Measurements from ENCODE around the gene IGSF5.

The IGSF5 gene

DNA sequence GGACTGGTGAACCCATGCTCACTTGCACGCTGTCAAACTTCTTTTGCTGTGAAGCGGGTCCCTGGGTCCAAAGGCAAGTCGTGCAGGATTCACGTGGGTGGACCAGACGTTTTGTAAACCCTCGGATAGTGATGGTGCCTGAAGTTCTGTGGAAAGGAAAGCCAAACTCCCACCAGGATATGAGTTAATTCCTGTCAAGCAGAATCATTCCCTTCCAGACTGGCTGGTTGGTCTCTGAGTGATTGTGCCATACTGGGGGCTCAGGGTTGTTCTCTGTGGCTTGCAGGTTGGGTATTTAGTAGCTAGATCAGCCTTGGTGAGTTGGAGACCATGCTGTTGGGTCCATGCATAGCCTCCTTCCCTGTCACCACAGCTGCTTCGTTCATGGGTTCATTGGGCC lies 32.7 kb upstream of the IGSF5 start:
- Histone ChIP-seq H3K4me3 (ENCODE audit: low read depth, low read length) (no peak overlapping the region), H3K27ac (ENCODE audit: extremely low read depth, low read depth, low read length) (no peak overlapping the region), H3K36me3 (ENCODE audit: control insufficient read depth in 2 of 2, insufficient read depth in 1 of 2, low read length in 2 of 2) (no peaks in the 10 kb centered on the region), H3K4me1 (ENCODE audit: control insufficient read depth, insufficient read depth, low read length) (no peaks in the 10 kb centered on the region), H3K9me3 (ENCODE audit: control insufficient read depth, insufficient read depth, low read depth, low read length) (no peaks in the 10 kb centered on the region)
- CTCF ChIA-PET: interaction anchor here (0.6 to 9.0 kb wide), 3 partner anchors 22 to 194 kb away, joined by 3 to 172 read pairs (median 3); no protein-coding TSS in a partner anchor
- TF ChIP-seq ZNF140 (tag by site-specific recombination; IDR thresholded peaks at IDR 0.05) (no peak), ZNF239 (tag by site-specific recombination; IDR thresholded peaks at IDR 0.05) (no peak), ZNF654 (tag by site-specific recombination; IDR thresholded peaks at IDR 0.05; ENCODE audit: low read depth) (no peak), ZNF768 (tag by site-specific recombination; IDR thresholded peaks at IDR 0.05) (no peak), ZNF157 (tag by site-specific recombination; IDR thresholded peaks at IDR 0.05) (no peak), ZNF747 (tag by site-specific recombination; IDR thresholded peaks at IDR 0.05) (no peak), ZNF266 (tag by site-specific recombination; IDR thresholded peaks at IDR 0.05; ENCODE audit: low read depth) (no peak), EGR2 (tag by site-specific recombination; IDR thresholded peaks at IDR 0.05; ENCODE audit: low read depth) (no peak), ZNF530 (tag by site-specific recombination; IDR thresholded peaks at IDR 0.05; ENCODE audit: low read depth) (no peak), ZNF843 (tag by site-specific recombination; IDR thresholded peaks at IDR 0.05) (no peak), ZNF548 (tag by site-specific recombination; IDR thresholded peaks at IDR 0.05) (no peak)
- TF ChIP-seq, protein P1, sequence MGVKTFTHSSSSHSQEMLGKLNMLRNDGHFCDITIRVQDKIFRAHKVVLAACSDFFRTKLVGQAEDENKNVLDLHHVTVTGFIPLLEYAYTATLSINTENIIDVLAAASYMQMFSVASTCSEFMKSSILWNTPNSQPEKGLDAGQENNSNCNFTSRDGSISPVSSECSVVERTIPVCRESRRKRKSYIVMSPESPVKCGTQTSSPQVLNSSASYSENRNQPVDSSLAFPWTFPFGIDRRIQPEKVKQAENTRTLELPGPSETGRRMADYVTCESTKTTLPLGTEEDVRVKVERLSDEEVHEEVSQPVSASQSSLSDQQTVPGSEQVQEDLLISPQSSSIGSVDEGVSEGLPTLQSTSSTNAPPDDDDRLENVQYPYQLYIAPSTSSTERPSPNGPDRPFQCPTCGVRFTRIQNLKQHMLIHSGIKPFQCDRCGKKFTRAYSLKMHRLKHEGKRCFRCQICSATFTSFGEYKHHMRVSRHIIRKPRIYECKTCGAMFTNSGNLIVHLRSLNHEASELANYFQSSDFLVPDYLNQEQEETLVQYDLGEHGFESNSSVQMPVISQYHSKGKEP (tag by site-specific recombination; IDR thresholded peaks at IDR 0.05): no peak
- POLR2A ChIA-PET: no interaction called here

DNA sequence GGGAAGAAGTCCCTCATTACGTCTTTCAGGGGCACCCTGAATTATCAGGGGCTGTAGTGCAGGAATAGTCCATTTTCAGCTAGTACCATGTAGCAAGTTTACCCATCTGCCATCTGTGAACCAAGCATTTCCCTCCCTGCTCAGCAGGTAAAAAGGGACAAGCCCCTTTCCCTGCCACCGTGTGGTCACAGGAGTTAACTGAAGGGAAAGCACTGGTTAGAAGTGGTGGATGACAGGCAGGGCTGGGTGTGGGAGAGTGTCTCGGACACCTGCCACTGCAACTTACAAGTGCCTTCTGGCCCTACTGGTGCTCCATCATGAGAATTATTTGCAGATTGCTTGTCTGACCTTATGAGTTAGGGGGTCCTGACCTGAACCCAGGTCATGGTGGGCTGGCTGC lies 32.0 kb upstream of the IGSF5 start:
- TF ChIP-seq ZNF677 (tag by site-specific recombination; IDR thresholded peaks at IDR 0.05) (no peak), CTCF (tag by site-specific recombination; IDR thresholded peaks at IDR 0.05) (0 out of 2 replicates have a peak, but pooled peaks have one; percentile 9)
- no peak overlapping the region for H3K4me3 ChIP-seq (ENCODE audit: low read depth, low read length)
- no peaks in the 10 kb centered on the region for H3K36me3 ChIP-seq (ENCODE audit: control insufficient read depth in 2 of 2, insufficient read depth in 1 of 2, low read length in 2 of 2)
- no peaks in the 10 kb centered on the region for H3K4me1 ChIP-seq (ENCODE audit: control insufficient read depth, insufficient read depth, low read length)
- ChIA-PET CTCF (interaction anchor here (0.6 to 9.0 kb wide), 3 partner anchors 10 to 195 kb away, joined by 3 to 172 read pairs (median 8); no protein-coding TSS in a partner anchor), POLR2A (no interaction called here)
- no peak overlapping the region for H3K27ac ChIP-seq (ENCODE audit: extremely low read depth, low read depth, low read length)
- H3K9me3 ChIP-seq (ENCODE audit: control insufficient read depth, insufficient read depth, low read depth, low read length): no peaks in the 10 kb centered on the region

DNA sequence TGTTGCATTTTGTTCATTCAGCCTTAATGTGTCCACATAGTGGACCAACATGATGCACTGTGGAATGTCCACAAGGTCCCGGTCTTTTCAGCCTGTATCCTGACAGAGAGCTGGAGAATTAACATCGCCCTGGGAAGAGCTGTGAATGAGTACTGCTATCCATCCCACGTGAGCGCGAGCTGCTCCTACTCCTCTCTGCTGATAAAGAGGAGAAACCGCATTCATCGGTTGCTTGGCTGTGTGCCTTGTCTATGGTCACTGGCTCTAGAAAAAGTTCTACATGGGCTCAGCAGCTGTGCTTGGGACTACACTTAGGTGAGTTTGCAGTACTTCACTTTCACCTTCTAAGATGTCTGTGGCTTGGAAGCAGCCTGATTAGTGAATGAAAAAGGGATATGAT lies 31.1 kb upstream of the IGSF5 start:
- H3K9me3 ChIP-seq (ENCODE audit: control insufficient read depth, insufficient read depth, low read depth, low read length): no peaks in the 10 kb centered on the region
- no peak overlapping the region for H3K27ac ChIP-seq (ENCODE audit: extremely low read depth, low read depth, low read length)
- no peaks in the 10 kb centered on the region for H3K4me1 ChIP-seq (ENCODE audit: control insufficient read depth, insufficient read depth, low read length)
- no peak for TF ChIP-seq ZFP3 (tag by site-specific recombination; IDR thresholded peaks at IDR 0.05; ENCODE audit: low read depth)
- peak; percentile 90 for TF ChIP-seq ZNF157 (tag by site-specific recombination; IDR thresholded peaks at IDR 0.05)
- H3K36me3 ChIP-seq (ENCODE audit: control insufficient read depth in 2 of 2, insufficient read depth in 1 of 2, low read length in 2 of 2): no peaks in the 10 kb centered on the region
- ChIA-PET POLR2A (no interaction called here), CTCF (interaction anchor here (0.5 to 9.0 kb wide), 7 partner anchors 9 to 195 kb away, joined by 3 to 172 read pairs (median 4); no protein-coding TSS in a partner anchor)
- no peak overlapping the region for H3K4me3 ChIP-seq (ENCODE audit: low read depth, low read length)

- Histone ChIP-seq H3K4me3 (ENCODE audit: low read depth, low read length) (no peak overlapping the region), H3K4me1 (ENCODE audit: control insufficient read depth, insufficient read depth, low read length) (no peaks in the 10 kb centered on the region), H3K36me3 (ENCODE audit: control insufficient read depth in 2 of 2, insufficient read depth in 1 of 2, low read length in 2 of 2) (no peaks in the 10 kb centered on the region), H3K9me3 (ENCODE audit: control insufficient read depth, insufficient read depth, low read depth, low read length) (no peaks in the 10 kb centered on the region), H3K27ac (ENCODE audit: extremely low read depth, low read depth, low read length) (no peak overlapping the region)
- CTCF ChIA-PET: interaction anchor here (0.6 to 9.0 kb wide), 6 partner anchors 9 to 196 kb away, joined by 3 to 172 read pairs (median 4); no protein-coding TSS in a partner anchor
- POLR2A ChIA-PET: no interaction called here
- TF ChIP-seq ZNF157 (tag by site-specific recombination; IDR thresholded peaks at IDR 0.05) (no peak), ZNF324 (tag by site-specific recombination; IDR thresholded peaks at IDR 0.05) (no peak), ZNF510 (tag by site-specific recombination; IDR thresholded peaks at IDR 0.05; ENCODE audit: insufficient replicate concordance) (no peak), ZNF404 (tag by site-specific recombination; IDR thresholded peaks at IDR 0.05) (no peak), ZBTB7A (tag by site-specific recombination; IDR thresholded peaks at IDR 0.05; ENCODE audit: low read depth) (no peak), MYNN (tag by site-specific recombination; IDR thresholded peaks at IDR 0.05; ENCODE audit: borderline replicate concordance) (no peak), ZNF266 (tag by site-specific recombination; IDR thresholded peaks at IDR 0.05; ENCODE audit: low read depth) (no peak), ZNF792 (tag by site-specific recombination; IDR thresholded peaks at IDR 0.05) (no peak), ZNF830 (tag by site-specific recombination; IDR thresholded peaks at IDR 0.05; ENCODE audit: low read depth) (no peak), ZNF664 (tag by site-specific recombination; IDR thresholded peaks at IDR 0.05) (no peak), ZNF549 (tag by site-specific recombination; IDR thresholded peaks at IDR 0.05) (no peak)
- TF ChIP-seq, protein P2, sequence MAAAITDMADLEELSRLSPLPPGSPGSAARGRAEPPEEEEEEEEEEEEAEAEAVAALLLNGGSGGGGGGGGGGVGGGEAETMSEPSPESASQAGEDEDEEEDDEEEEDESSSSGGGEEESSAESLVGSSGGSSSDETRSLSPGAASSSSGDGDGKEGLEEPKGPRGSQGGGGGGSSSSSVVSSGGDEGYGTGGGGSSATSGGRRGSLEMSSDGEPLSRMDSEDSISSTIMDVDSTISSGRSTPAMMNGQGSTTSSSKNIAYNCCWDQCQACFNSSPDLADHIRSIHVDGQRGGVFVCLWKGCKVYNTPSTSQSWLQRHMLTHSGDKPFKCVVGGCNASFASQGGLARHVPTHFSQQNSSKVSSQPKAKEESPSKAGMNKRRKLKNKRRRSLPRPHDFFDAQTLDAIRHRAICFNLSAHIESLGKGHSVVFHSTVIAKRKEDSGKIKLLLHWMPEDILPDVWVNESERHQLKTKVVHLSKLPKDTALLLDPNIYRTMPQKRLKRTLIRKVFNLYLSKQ (tag by site-specific recombination; IDR thresholded peaks at IDR 0.05; ENCODE audit: borderline replicate concordance): no peak
Measured at GRCh38 chr21:39714331-39714730, 30.7 kb upstream of the IGSF5 start.
